DND-41 (cell line): Measurements from ENCODE around the gene FRMPD4.

Experiments used
- ATAC-seq: fragments of 200-7000 bp; cut with Tn5 transposase; 3 replicates; pipeline ENCODE4 v1.9.1; 2021; ENCODE audit warnings: low read depth; ENCODE audit not compliant: insufficient read depth
- DNase-seq: peaks from one replicate; pipeline ENCODE4 v3.0.0-alpha.2; 2020
- H2AFZ ChIP-seq: 2 replicates; pipeline ENCODE4 v1.6.0; 2012; ENCODE audit warnings: low read depth, low read length
- H3K27ac ChIP-seq: 2 replicates; pipeline ENCODE4 v1.5.1; 2012; ENCODE audit warnings: low read length, inconsistent platforms
- H3K27me3 ChIP-seq: fragments of 200-600 bp; sonication (generic); 2 replicates; pipeline ENCODE4 v1.6.0; 2012; ENCODE audit warnings: low read length, mild to moderate bottlenecking, inconsistent platforms; ENCODE audit not compliant: insufficient read depth, poor library complexity
- H3K36me3 ChIP-seq: 2 replicates; pipeline ENCODE4 v1.5.1; 2012; ENCODE audit warnings: low read length, inconsistent platforms; ENCODE audit not compliant: insufficient read depth
- H3K4me1 ChIP-seq: 2 replicates; pipeline ENCODE4 v1.5.1; 2012; ENCODE audit warnings: mild to moderate bottlenecking, low read length; ENCODE audit not compliant: insufficient read depth
- H3K4me2 ChIP-seq: 2 replicates; pipeline ENCODE4 v1.6.0; 2012; ENCODE audit warnings: mild to moderate bottlenecking, moderate library complexity, low read length, inconsistent platforms; ENCODE audit not compliant: insufficient read depth
- H3K4me3 ChIP-seq, 2 experiments: fragments of 200-600 bp in 1 of 2; shearing (Covaris generic) in 1 of 2; 2 replicates each; pipeline ENCODE4 v1.5.1; 2012 to 2016; ENCODE audit warnings: inconsistent platforms in 2 of 2, low read length in 2 of 2, mild to moderate bottlenecking in 2 of 2, low read depth in 1 of 2, moderate library complexity in 1 of 2
- H3K79me2 ChIP-seq: 2 replicates; pipeline ENCODE4 v1.6.0; 2012; ENCODE audit warnings: low read length, inconsistent platforms; ENCODE audit not compliant: insufficient read depth
- H3K9ac ChIP-seq: 2 replicates; pipeline ENCODE4 v1.6.0; 2012; ENCODE audit warnings: low read depth, mild to moderate bottlenecking, inconsistent platforms, low read length, moderate library complexity
- H3K9me3 ChIP-seq: 2 replicates; pipeline ENCODE4 v1.5.1; 2012; ENCODE audit warnings: low read length, moderate library complexity, mild to moderate bottlenecking, inconsistent platforms; ENCODE audit not compliant: insufficient read depth, severe bottlenecking
- H4K20me1 ChIP-seq: 2 replicates; pipeline ENCODE4 v1.6.0; 2012; ENCODE audit warnings: low read length; ENCODE audit not compliant: insufficient read depth
- EZH2 ChIP-seq: IDR thresholded peaks from 3 replicates; pipeline ENCODE4 v1.6.1; 2012; ENCODE audit warnings: borderline replicate concordance, low read depth, mild to moderate bottlenecking, moderate library complexity, low read length, inconsistent platforms; ENCODE audit not compliant: severe bottlenecking
- TF ChIP-seq, protein P1 (sequence below): IDR thresholded peaks from 2 replicates; pipeline ENCODE4 v1.5.1; 2012; ENCODE audit warnings: borderline replicate concordance, low read length, moderate library complexity, mild to moderate bottlenecking; ENCODE audit not compliant: poor library complexity, severe bottlenecking; ENCODE audit errors: extremely low read depth

The FRMPD4 gene

DNA sequence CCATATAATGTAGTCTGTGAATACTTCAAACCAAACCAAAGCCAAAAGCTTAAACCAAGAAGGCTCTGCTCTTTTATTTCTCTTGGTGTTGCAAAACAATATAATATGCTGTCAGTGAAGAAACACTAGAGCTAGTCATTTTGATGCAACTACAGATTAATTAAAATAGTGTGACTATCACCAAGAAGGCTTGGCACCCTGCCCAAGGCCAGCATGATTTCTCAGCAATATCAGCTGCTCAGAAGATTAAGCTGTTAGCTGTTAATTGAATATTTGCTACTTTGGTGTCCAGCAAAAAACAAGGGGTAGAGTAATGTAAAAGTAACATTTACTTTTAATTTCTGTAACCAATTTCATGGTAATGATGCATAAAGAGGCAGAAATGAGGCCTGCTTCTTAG, 548.1 kb downstream of the FRMPD4 start:
- no peak for TF ChIP-seq EZH2
- TF ChIP-seq, protein P1, sequence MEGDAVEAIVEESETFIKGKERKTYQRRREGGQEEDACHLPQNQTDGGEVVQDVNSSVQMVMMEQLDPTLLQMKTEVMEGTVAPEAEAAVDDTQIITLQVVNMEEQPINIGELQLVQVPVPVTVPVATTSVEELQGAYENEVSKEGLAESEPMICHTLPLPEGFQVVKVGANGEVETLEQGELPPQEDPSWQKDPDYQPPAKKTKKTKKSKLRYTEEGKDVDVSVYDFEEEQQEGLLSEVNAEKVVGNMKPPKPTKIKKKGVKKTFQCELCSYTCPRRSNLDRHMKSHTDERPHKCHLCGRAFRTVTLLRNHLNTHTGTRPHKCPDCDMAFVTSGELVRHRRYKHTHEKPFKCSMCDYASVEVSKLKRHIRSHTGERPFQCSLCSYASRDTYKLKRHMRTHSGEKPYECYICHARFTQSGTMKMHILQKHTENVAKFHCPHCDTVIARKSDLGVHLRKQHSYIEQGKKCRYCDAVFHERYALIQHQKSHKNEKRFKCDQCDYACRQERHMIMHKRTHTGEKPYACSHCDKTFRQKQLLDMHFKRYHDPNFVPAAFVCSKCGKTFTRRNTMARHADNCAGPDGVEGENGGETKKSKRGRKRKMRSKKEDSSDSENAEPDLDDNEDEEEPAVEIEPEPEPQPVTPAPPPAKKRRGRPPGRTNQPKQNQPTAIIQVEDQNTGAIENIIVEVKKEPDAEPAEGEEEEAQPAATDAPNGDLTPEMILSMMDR = no peak
- ATAC-seq (no peak), DNase-seq (no peak)
- H4K20me1 ChIP-seq = no peaks in the 10 kb centered on the region
- no peak overlapping the region for H3K4me2 ChIP-seq
- no peaks in the 10 kb centered on the region for H3K9me3 ChIP-seq
- H3K4me1 ChIP-seq = no peaks in the 10 kb centered on the region
- no peaks in the 10 kb centered on the region for H3K27me3 ChIP-seq
- H3K9ac ChIP-seq = no peak overlapping the region
- no peaks in the 10 kb centered on the region for H3K79me2 ChIP-seq
- H3K27ac ChIP-seq = no peak overlapping the region
- no peak overlapping the region for H2AFZ ChIP-seq
- H3K4me3 ChIP-seq = no peak overlapping the region
- H3K36me3 ChIP-seq = no peaks in the 10 kb centered on the region

DNA sequence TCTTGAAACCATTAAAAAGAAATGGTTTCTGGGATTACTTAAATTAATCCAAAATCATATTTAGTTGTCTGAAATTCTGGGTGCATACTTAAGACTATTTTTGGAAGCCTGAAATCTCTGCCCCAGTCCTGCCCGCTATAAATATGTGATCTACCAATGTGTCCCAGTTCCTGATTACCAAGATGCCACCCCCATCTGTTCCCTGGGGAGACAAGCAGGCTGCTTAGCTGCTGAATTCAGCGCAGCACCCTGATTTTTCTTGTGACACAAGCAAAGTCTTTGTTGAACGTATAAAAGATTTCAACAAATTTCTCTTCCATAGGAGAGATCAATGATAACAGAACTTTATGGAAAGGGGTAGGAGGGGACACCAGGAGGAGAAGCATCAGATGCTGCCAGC, 552.4 kb downstream of the FRMPD4 start:
- H3K27ac ChIP-seq = no peak overlapping the region
- TF ChIP-seq, protein P1 = no peak
- no peak for TF ChIP-seq EZH2
- DNase-seq (no peak), ATAC-seq (no peak)
- H3K9ac ChIP-seq = no peak overlapping the region
- H3K36me3 ChIP-seq = no peaks in the 10 kb centered on the region
- H3K9me3 ChIP-seq = no peaks in the 10 kb centered on the region
- H3K27me3 ChIP-seq = no peaks in the 10 kb centered on the region
- H2AFZ ChIP-seq = no peak overlapping the region
- H4K20me1 ChIP-seq = no peaks in the 10 kb centered on the region
- H3K4me2 ChIP-seq = no peak overlapping the region
- no peaks in the 10 kb centered on the region for H3K79me2 ChIP-seq
- H3K4me3 ChIP-seq = no peak overlapping the region
- H3K4me1 ChIP-seq = no peaks in the 10 kb centered on the region

DNA sequence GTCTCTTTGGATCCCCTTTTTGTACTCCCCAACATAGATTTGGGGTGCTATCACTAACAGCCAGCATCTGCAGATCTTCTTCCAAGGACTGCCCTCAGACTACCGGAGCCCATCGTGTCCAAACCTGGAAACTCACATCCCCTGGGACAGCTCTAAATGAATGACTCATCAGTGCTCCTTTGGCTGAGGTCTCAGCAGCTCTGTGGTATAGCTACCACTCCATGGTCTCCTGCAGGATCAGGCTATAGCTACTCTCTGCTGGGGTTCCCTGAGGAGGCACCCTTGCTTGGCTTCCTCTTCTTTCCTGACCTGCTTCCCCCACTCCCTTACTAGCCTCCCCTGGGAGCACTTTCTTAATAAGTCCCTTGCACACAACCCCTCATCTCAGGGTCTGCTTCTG, 555.5 kb downstream of the FRMPD4 start:
- no peak overlapping the region for H2AFZ ChIP-seq
- H3K9ac ChIP-seq = no peak overlapping the region
- TF ChIP-seq, protein P1 = no peak
- TF ChIP-seq EZH2 = no peak
- H4K20me1 ChIP-seq = no peaks in the 10 kb centered on the region
- no peak for ATAC-seq
- no peaks in the 10 kb centered on the region for H3K4me1 ChIP-seq
- no peaks in the 10 kb centered on the region for H3K9me3 ChIP-seq
- no peaks in the 10 kb centered on the region for H3K36me3 ChIP-seq
- H3K4me3 ChIP-seq = no peak overlapping the region
- no peaks in the 10 kb centered on the region for H3K27me3 ChIP-seq
- no peak overlapping the region for H3K4me2 ChIP-seq
- no peak for DNase-seq
- no peak overlapping the region for H3K27ac ChIP-seq
- no peaks in the 10 kb centered on the region for H3K79me2 ChIP-seq

DNA sequence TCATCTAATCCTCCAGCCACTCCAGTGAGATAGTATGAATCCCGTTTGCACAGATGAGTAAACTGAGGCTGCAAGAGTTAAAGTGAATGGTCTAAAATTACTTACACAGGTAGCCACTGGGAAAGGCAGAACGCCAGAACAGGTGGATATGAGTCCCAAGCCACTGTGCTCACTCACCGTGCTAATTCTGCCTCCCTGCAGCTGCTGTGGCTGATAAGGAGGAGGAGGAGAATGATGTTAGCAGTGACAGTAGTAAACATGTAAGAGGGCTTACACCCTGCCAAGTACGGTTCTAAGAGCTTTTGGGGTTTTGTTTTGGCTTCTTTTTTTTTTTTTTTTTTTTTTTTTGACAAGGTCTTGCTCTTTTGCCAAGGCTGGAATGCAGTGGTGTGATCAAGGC, 562.5 kb downstream of the FRMPD4 start:
- Histone ChIP-seq H3K36me3 (no peaks in the 10 kb centered on the region), H3K27ac (no peak overlapping the region), H3K9ac (no peak overlapping the region), H2AFZ (no peak overlapping the region), H3K27me3 (no peaks in the 10 kb centered on the region), H4K20me1 (no peaks in the 10 kb centered on the region), H3K79me2 (no peaks in the 10 kb centered on the region), H3K4me2 (no peak overlapping the region), H3K4me1 (no peaks in the 10 kb centered on the region), H3K9me3 (no peaks in the 10 kb centered on the region), H3K4me3 (no peak overlapping the region)
- ATAC-seq (no peak), DNase-seq (no peak)
- TF ChIP-seq, protein P1 = no peak
- no peak for TF ChIP-seq EZH2
